Suprapubic skin (tissue), 4 donors: ENCODE data around the gene HPSE2.

ENCODE experiments used
- POLR2A ChIP-seq, 2 donors: fragments of 450-650 bp; IDR thresholded peaks; one replicate each; pipeline ENCODE4 v1.6.1; 2017; ENCODE audit warnings: antibody characterized with exemption in 2 of 2, mild to moderate bottlenecking in 2 of 2, moderate library complexity in 2 of 2
- POLR2AphosphoS5 ChIP-seq, 3 donors: sonication (generic); formaldehyde crosslinking; IDR thresholded peaks; one replicate each; pipeline ENCODE4 v1.6.1; 2017; ENCODE audit warnings: antibody characterized with exemption in 3 of 3
- TF ChIP-seq, protein P1 (sequence below), 2 donors: fragments of 200-600 bp in 1 of 2; fragments of 450-650 bp in 1 of 2; sonication (generic) in 1 of 2; IDR thresholded peaks; one replicate each; pipeline ENCODE4 v1.5.1; 2016 to 2019; ENCODE audit warnings: antibody characterized with exemption in 2 of 2, mild to moderate bottlenecking in 1 of 2, moderate library complexity in 1 of 2

DNA sequence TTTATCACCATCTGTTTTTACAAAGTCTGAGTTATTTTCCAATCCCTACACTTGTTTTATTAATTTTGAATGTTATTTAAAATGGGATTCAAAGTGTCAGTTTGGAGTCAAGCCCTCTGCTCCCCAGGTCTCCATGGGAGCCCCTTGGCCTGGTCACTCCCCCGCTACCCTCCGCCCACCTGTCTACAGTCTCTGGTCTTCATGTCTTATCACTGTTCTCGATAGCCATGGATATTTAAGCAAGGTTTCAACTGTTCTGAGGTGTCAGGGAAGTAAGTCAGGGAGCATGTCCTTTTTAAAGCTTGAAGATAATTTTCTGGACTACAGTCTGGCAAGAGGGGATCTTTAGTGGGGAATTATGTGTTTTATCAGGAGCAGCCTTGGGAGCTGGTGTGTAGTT, 769.8 kb downstream of the HPSE2 start:
- TF ChIP-seq POLR2A (IDR thresholded peaks at IDR 0.05) (no peak), POLR2AphosphoS5 (IDR thresholded peaks at IDR 0.05) (no peak)
- TF ChIP-seq, protein P1, sequence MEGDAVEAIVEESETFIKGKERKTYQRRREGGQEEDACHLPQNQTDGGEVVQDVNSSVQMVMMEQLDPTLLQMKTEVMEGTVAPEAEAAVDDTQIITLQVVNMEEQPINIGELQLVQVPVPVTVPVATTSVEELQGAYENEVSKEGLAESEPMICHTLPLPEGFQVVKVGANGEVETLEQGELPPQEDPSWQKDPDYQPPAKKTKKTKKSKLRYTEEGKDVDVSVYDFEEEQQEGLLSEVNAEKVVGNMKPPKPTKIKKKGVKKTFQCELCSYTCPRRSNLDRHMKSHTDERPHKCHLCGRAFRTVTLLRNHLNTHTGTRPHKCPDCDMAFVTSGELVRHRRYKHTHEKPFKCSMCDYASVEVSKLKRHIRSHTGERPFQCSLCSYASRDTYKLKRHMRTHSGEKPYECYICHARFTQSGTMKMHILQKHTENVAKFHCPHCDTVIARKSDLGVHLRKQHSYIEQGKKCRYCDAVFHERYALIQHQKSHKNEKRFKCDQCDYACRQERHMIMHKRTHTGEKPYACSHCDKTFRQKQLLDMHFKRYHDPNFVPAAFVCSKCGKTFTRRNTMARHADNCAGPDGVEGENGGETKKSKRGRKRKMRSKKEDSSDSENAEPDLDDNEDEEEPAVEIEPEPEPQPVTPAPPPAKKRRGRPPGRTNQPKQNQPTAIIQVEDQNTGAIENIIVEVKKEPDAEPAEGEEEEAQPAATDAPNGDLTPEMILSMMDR (IDR thresholded peaks at IDR 0.05): no peak
